BE2C (cell line): ENCODE data around the gene PDZRN4.
"Not testable (repeated sequence)": the region's sequence is repeated elsewhere in the genome, so short reads cannot be mapped to it uniquely, and the experiment has no call there.

ENCODE experiments used
- DNase-seq: peaks from one replicate; pipeline ENCODE4 v3.0.0-alpha.2; 2020
- H3K27me3 ChIP-seq: fragments of 250-450 bp; sonication (Bioruptor Pico); 2 replicates; pipeline ENCODE4 v1.5.1; 2020; ENCODE audit warnings: mild to moderate bottlenecking
- H3K36me3 ChIP-seq: fragments of 250-450 bp; sonication (Bioruptor Pico); 2 replicates; pipeline ENCODE4 v1.5.1; 2020; ENCODE audit warnings: mild to moderate bottlenecking
- H3K4me1 ChIP-seq: fragments of 250-450 bp; sonication (Bioruptor Pico); 2 replicates; pipeline ENCODE4 v1.5.1; 2020
- H3K4me3 ChIP-seq: 2 replicates; pipeline ENCODE4 v1.5.1; 2011; ENCODE audit warnings: low read depth, low read length
- H3K9me3 ChIP-seq: fragments of 250-450 bp; sonication (Bioruptor Pico); 2 replicates; pipeline ENCODE4 v1.5.1; 2020
- CTCF ChIP-seq: IDR thresholded peaks from 2 replicates; pipeline ENCODE4 v1.5.1; 2012; ENCODE audit warnings: mild to moderate bottlenecking, low read depth, low read length

The PDZRN4 gene

GRCh38 chr12:41230756-41231155 lies 42.6 kb downstream of the PDZRN4 start:
- no peak overlapping the region for H3K4me3 ChIP-seq
- H3K4me1 ChIP-seq = no peaks in the 10 kb centered on the region
- no peaks in the 10 kb centered on the region for H3K36me3 ChIP-seq
- DNase-seq = no peak
- TF ChIP-seq CTCF = no peak
- H3K9me3 ChIP-seq = no peaks in the 10 kb centered on the region
- H3K27me3 ChIP-seq = no peaks in the 10 kb centered on the region

GRCh38 chr12:41234692-41235091 lies 46.6 kb downstream of the PDZRN4 start:
- Histone ChIP-seq H3K4me1 (no peaks in the 10 kb centered on the region), H3K9me3 (no peaks in the 10 kb centered on the region), H3K36me3 (no peaks in the 10 kb centered on the region), H3K27me3 (no peaks in the 10 kb centered on the region), H3K4me3 (no peak overlapping the region)
- DNase-seq = no peak
- no peak for TF ChIP-seq CTCF

- no peaks in the 10 kb centered on the region for H3K9me3 ChIP-seq
- H3K4me3 ChIP-seq = no peak overlapping the region
- no peak for TF ChIP-seq CTCF
- no peaks in the 10 kb centered on the region for H3K4me1 ChIP-seq
- H3K36me3 ChIP-seq = no peaks in the 10 kb centered on the region
- DNase-seq = no peak
- H3K27me3 ChIP-seq = no peaks in the 10 kb centered on the region
Measured at GRCh38 chr12:41242603-41243002, 54.5 kb downstream of the PDZRN4 start.

- H3K27me3 ChIP-seq = no peaks in the 10 kb centered on the region
- no peaks in the 10 kb centered on the region for H3K9me3 ChIP-seq
- no peak for TF ChIP-seq CTCF
- H3K4me1 ChIP-seq = no peaks in the 10 kb centered on the region
- no peaks in the 10 kb centered on the region for H3K36me3 ChIP-seq
- no peak for DNase-seq
- H3K4me3 ChIP-seq = no peak overlapping the region
Measured at GRCh38 chr12:41248391-41248790, 60.3 kb downstream of the PDZRN4 start.

- DNase-seq = no peak
- no peak for TF ChIP-seq CTCF
- no peaks in the 10 kb centered on the region for H3K36me3 ChIP-seq
Measured at GRCh38 chr12:41250748-41251147, 62.6 kb downstream of the PDZRN4 start.

GRCh38 chr12:41254004-41254914 lies 66.1 kb downstream of the PDZRN4 start:
- TF ChIP-seq CTCF = no peak
- DNase-seq = no peak
- peaks cover 3% of the 10 kb centered on the region for H3K27me3 ChIP-seq
- H3K9me3 ChIP-seq = no peaks in the 10 kb centered on the region
- H3K4me1 ChIP-seq = no peaks in the 10 kb centered on the region
- H3K4me3 ChIP-seq = no peak overlapping the region
- H3K36me3 ChIP-seq = no peaks in the 10 kb centered on the region

More at GRCh38 chr12:41250748-41251147, 62.6 kb downstream of the PDZRN4 start:
- Histone ChIP-seq H3K27me3 (no peaks in the 10 kb centered on the region), H3K4me3 (no peak overlapping the region), H3K9me3 (no peaks in the 10 kb centered on the region), H3K4me1 (no peaks in the 10 kb centered on the region)

GRCh38 chr12:41263196-41263595 lies 75.1 kb downstream of the PDZRN4 start:
- not testable (repeated sequence) for H3K4me3 ChIP-seq, H3K36me3 ChIP-seq, DNase-seq, H3K4me1 ChIP-seq, H3K9me3 ChIP-seq
- H3K27me3 ChIP-seq = peaks cover 19% of the 10 kb centered on the region
